ENCODE data around the gene SLC7A6. TPM values are rescaled to one million over a fixed set of nuclear protein-coding genes. Genes with fewer than 3 reads are reported as not detected.

The SLC7A6 gene
- total RNA-seq, 2 donors from 2014 or later, result 99.8 to 131 TPM

GRCh38 chr16:68296693-68297092 lies 32.4 kb downstream of the SLC7A6 start:
- Mint-ChIP-seq H3K4me3 (no peak overlapping the region), H3K9me3 (no peaks in the 10 kb centered on the region), H3K4me1 (ENCODE audit: low read depth) (peaks cover 27% of the 10 kb centered on the region), H3K27ac (peak overlapping the region; percentile 25), H3K27me3 (ENCODE audit: low read depth) (no peaks in the 10 kb centered on the region), H3K36me3 (ENCODE audit: insufficient read depth in 2 of 2) (peaks cover 10 to 39% of the 10 kb centered on the region in 2 donors)
- ATAC-seq (replicated peaks in 1 of 2) (no peak), DNase-seq (no peak)

- no peaks in the 10 kb centered on the region for H3K27me3 Mint-ChIP-seq (ENCODE audit: low read depth)
- no peaks in the 10 kb centered on the region for H3K9me3 Mint-ChIP-seq
- H3K4me3 Mint-ChIP-seq, result no peak overlapping the region
- ATAC-seq (replicated peaks in 1 of 2) (no peak), DNase-seq (no peak)
- H3K36me3 Mint-ChIP-seq (ENCODE audit: insufficient read depth in 2 of 2), result peaks cover 13 to 44% of the 10 kb centered on the region in 2 donors
- peaks cover 23% of the 10 kb centered on the region for H3K4me1 Mint-ChIP-seq (ENCODE audit: low read depth)
- H3K27ac Mint-ChIP-seq, result peak overlapping the region; percentile 67
Measured at GRCh38 chr16:68297908-68298307, 33.6 kb downstream of the SLC7A6 start.

GRCh38 chr16:68298312-68298711 lies 34.0 kb downstream of the SLC7A6 start:
- Mint-ChIP-seq H3K4me1 (ENCODE audit: low read depth) (peaks cover 22% of the 10 kb centered on the region), H3K27me3 (ENCODE audit: low read depth) (no peaks in the 10 kb centered on the region), H3K9me3 (no peaks in the 10 kb centered on the region), H3K36me3 (ENCODE audit: insufficient read depth in 2 of 2) (peaks cover 13 to 45% of the 10 kb centered on the region in 2 donors), H3K4me3 (no peak overlapping the region), H3K27ac (peak overlapping the region; percentile 48)
- ATAC-seq (replicated peaks in 1 of 2) (no peak), DNase-seq (no peak)

- H3K27me3 Mint-ChIP-seq (ENCODE audit: low read depth), result no peaks in the 10 kb centered on the region
- no peaks in the 10 kb centered on the region for H3K9me3 Mint-ChIP-seq
- ATAC-seq (replicated peaks in 1 of 2), result no peak
- no peak overlapping the region for H3K4me3 Mint-ChIP-seq
- no peak for DNase-seq
- H3K27ac Mint-ChIP-seq, result peak overlapping the region; percentile 93
- peaks cover 9 to 48% of the 10 kb centered on the region in 2 donors for H3K36me3 Mint-ChIP-seq (ENCODE audit: insufficient read depth in 2 of 2)
- H3K4me1 Mint-ChIP-seq (ENCODE audit: low read depth), result peaks cover 16% of the 10 kb centered on the region
Measured at GRCh38 chr16:68298907-68299561, 34.7 kb downstream of the SLC7A6 start.

- H3K27me3 Mint-ChIP-seq (ENCODE audit: low read depth), result no peaks in the 10 kb centered on the region
- ATAC-seq (replicated peaks in 1 of 2), result no peak
- H3K27ac Mint-ChIP-seq, result peak overlapping the region; percentile 95
- H3K4me3 Mint-ChIP-seq, result no peak overlapping the region
- DNase-seq, result no peak
- peaks cover 5 to 45% of the 10 kb centered on the region in 2 donors for H3K36me3 Mint-ChIP-seq (ENCODE audit: insufficient read depth in 2 of 2)
- H3K9me3 Mint-ChIP-seq, result no peaks in the 10 kb centered on the region
- peaks cover 10% of the 10 kb centered on the region for H3K4me1 Mint-ChIP-seq (ENCODE audit: low read depth)
Measured at GRCh38 chr16:68299571-68300453, 35.5 kb downstream of the SLC7A6 start.

GRCh38 chr16:68300734-68301459 lies 36.6 kb downstream of the SLC7A6 start:
- Mint-ChIP-seq H3K4me3 (no peak overlapping the region), H3K27me3 (ENCODE audit: low read depth) (no peaks in the 10 kb centered on the region), H3K4me1 (ENCODE audit: low read depth) (peaks cover 6% of the 10 kb centered on the region), H3K36me3 (ENCODE audit: insufficient read depth in 2 of 2) (peaks cover 5 to 42% of the 10 kb centered on the region in 2 donors), H3K9me3 (no peaks in the 10 kb centered on the region), H3K27ac (peak overlapping the region; percentile 95)
- ATAC-seq (replicated peaks in 1 of 2) (no peak), DNase-seq (no peak)

- Mint-ChIP-seq H3K27me3 (ENCODE audit: low read depth) (no peaks in the 10 kb centered on the region), H3K4me3 (no peak overlapping the region), H3K9me3 (no peaks in the 10 kb centered on the region), H3K27ac (peak overlapping the region; percentile 1), H3K36me3 (ENCODE audit: insufficient read depth in 2 of 2) (peaks cover 8 to 31% of the 10 kb centered on the region in 2 donors), H3K4me1 (ENCODE audit: low read depth) (peaks cover 24% of the 10 kb centered on the region)
- ATAC-seq (replicated peaks in 1 of 2), result no peak
- DNase-seq, result no peak
Measured at GRCh38 chr16:68306633-68307032, 42.3 kb downstream of the SLC7A6 start.

- no peak for DNase-seq
- peak overlapping the region; percentile 85 for H3K27ac Mint-ChIP-seq
Measured at GRCh38 chr16:68309799-68310198, 45.5 kb downstream of the SLC7A6 start.

GRCh38 chr16:68310437-68310773 lies 46.1 kb downstream of the SLC7A6 start:
- Mint-ChIP-seq H3K4me1 (ENCODE audit: low read depth) (peaks cover 45% of the 10 kb centered on the region), H3K27ac (peak overlapping the region; percentile 85), H3K27me3 (ENCODE audit: low read depth) (no peaks in the 10 kb centered on the region), H3K4me3 (peak overlapping the region; percentile 86 to 91), H3K9me3 (no peaks in the 10 kb centered on the region), H3K36me3 (ENCODE audit: insufficient read depth in 2 of 2) (peaks cover 6 to 13% of the 10 kb centered on the region in 2 donors)
- DNase-seq (no peak), ATAC-seq (replicated peaks in 1 of 2) (no peak)

More at GRCh38 chr16:68309799-68310198, 45.5 kb downstream of the SLC7A6 start:
- ATAC-seq (replicated peaks in 1 of 2), result no peak
- H3K27me3 Mint-ChIP-seq (ENCODE audit: low read depth), result no peaks in the 10 kb centered on the region
- H3K36me3 Mint-ChIP-seq (ENCODE audit: insufficient read depth in 2 of 2), result peaks cover 6 to 14% of the 10 kb centered on the region in 2 donors
- H3K4me1 Mint-ChIP-seq (ENCODE audit: low read depth), result peaks cover 45% of the 10 kb centered on the region
- no peaks in the 10 kb centered on the region for H3K9me3 Mint-ChIP-seq
- peak overlapping the region; percentile 86 to 91 for H3K4me3 Mint-ChIP-seq

GRCh38 chr16:68310774-68311511 lies 46.6 kb downstream of the SLC7A6 start, which contains the start of the genes PRMT7 and SLC7A6OS:
PRMT7 (plus strand) TSS chr16:68311019; CDS start chr16:68315980, 4,961 bp downstream.
SLC7A6OS (minus strand) TSS chr16:68310946; CDS start chr16:68310926, 20 bp downstream.
- H3K36me3 Mint-ChIP-seq (ENCODE audit: insufficient read depth in 2 of 2), result peaks cover 6 to 13% of the 10 kb centered on the region in 2 donors
- H3K4me1 Mint-ChIP-seq (ENCODE audit: low read depth), result peaks cover 45% of the 10 kb centered on the region
- H3K9me3 Mint-ChIP-seq, result no peaks in the 10 kb centered on the region
- peak; percentile 98 for ATAC-seq (replicated peaks in 1 of 2)
- H3K27me3 Mint-ChIP-seq (ENCODE audit: low read depth), result no peaks in the 10 kb centered on the region
- DNase-seq, result peak; percentile 92 to 96
- peak within 1 kb of the TSS; percentile 86 to 91 for H3K4me3 Mint-ChIP-seq
- H3K27ac Mint-ChIP-seq, result peak within 1 kb of the TSS; percentile 85

GRCh38 chr16:68313116-68313515 lies 48.8 kb downstream of the SLC7A6 start:
- no peak for ATAC-seq (replicated peaks in 1 of 2)

GRCh38 chr16:68319185-68319908 lies 55.0 kb downstream of the SLC7A6 start:
- Mint-ChIP-seq H3K4me3 (peak overlapping the region; percentile 59 to 71), H3K27ac (peak overlapping the region; percentile 72), H3K4me1 (ENCODE audit: low read depth) (peaks cover 26% of the 10 kb centered on the region), H3K36me3 (ENCODE audit: insufficient read depth in 2 of 2) (peaks cover 1 to 28% of the 10 kb centered on the region in 2 donors), H3K27me3 (ENCODE audit: low read depth) (no peaks in the 10 kb centered on the region), H3K9me3 (no peaks in the 10 kb centered on the region)
- peak; percentile 77 to 79 for DNase-seq
- ATAC-seq (replicated peaks in 1 of 2), result peak; percentile 100

More at GRCh38 chr16:68313116-68313515, 48.8 kb downstream of the SLC7A6 start:
- Mint-ChIP-seq H3K27ac (no peak overlapping the region), H3K4me3 (peak overlapping the region; percentile 9 to 39), H3K4me1 (ENCODE audit: low read depth) (peaks cover 39% of the 10 kb centered on the region), H3K9me3 (no peaks in the 10 kb centered on the region), H3K27me3 (ENCODE audit: low read depth) (no peaks in the 10 kb centered on the region), H3K36me3 (ENCODE audit: insufficient read depth in 2 of 2) (peaks cover 6 to 10% of the 10 kb centered on the region in 2 donors)
- DNase-seq, result no peak

Measured in activated T-cell treated with anti-CD3 and anti-CD28 coated beads, Interleukin-2, amount 50 U/mL, for 72 hours (primary cell).